Measurements from ENCODE around the gene CDKN2AIPNL.

GRCh38 chr5:134455466-134455865, 43.8 kb upstream of the CDKN2AIPNL start:
- TF ChIP-seq CTCF (IDR thresholded peaks at IDR 0.05) (no peak), POLR2A (IDR thresholded peaks at IDR 0.05) (no peak)
